ENCODE measurements around the gene ADGRF4. TPM values are rescaled to one million over a fixed set of nuclear protein-coding genes. Genes with fewer than 3 reads are reported as not detected.

ADGRF4 gene, protein sequence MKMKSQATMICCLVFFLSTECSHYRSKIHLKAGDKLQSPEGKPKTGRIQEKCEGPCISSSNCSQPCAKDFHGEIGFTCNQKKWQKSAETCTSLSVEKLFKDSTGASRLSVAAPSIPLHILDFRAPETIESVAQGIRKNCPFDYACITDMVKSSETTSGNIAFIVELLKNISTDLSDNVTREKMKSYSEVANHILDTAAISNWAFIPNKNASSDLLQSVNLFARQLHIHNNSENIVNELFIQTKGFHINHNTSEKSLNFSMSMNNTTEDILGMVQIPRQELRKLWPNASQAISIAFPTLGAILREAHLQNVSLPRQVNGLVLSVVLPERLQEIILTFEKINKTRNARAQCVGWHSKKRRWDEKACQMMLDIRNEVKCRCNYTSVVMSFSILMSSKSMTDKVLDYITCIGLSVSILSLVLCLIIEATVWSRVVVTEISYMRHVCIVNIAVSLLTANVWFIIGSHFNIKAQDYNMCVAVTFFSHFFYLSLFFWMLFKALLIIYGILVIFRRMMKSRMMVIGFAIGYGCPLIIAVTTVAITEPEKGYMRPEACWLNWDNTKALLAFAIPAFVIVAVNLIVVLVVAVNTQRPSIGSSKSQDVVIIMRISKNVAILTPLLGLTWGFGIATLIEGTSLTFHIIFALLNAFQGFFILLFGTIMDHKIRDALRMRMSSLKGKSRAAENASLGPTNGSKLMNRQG
- total RNA-seq = not detected
- long read RNA-seq = 0 reads

DNA sequence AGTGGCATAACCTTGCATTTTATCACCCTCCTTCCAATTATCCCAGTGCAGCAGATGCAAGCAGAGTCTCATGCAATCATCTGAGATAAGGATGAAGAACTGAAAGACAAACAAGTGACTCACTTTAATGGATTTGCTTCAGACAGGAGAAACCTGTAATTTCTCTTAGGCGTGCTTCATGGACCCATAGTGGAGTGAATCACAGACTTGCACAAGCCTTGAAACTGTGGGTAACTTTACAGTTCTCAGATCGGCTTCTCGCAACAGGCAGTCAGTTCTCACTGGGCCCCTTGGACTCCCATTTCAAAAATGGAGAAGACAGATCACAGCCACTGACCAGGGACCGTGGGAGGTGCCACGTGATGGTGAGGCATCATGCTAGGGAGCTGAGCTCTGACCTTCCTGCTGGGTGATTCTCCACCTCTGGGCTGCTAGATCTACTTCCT is at the start of gene ADGRF4:
Gene ADGRF4 (plus strand): TSS at position 239 of the 446 bp plus-strand sequence. CDS start 8,666 bp downstream, outside the sequence.
- no peak for DNase-seq (ENCODE audit: low spot score)

DNA sequence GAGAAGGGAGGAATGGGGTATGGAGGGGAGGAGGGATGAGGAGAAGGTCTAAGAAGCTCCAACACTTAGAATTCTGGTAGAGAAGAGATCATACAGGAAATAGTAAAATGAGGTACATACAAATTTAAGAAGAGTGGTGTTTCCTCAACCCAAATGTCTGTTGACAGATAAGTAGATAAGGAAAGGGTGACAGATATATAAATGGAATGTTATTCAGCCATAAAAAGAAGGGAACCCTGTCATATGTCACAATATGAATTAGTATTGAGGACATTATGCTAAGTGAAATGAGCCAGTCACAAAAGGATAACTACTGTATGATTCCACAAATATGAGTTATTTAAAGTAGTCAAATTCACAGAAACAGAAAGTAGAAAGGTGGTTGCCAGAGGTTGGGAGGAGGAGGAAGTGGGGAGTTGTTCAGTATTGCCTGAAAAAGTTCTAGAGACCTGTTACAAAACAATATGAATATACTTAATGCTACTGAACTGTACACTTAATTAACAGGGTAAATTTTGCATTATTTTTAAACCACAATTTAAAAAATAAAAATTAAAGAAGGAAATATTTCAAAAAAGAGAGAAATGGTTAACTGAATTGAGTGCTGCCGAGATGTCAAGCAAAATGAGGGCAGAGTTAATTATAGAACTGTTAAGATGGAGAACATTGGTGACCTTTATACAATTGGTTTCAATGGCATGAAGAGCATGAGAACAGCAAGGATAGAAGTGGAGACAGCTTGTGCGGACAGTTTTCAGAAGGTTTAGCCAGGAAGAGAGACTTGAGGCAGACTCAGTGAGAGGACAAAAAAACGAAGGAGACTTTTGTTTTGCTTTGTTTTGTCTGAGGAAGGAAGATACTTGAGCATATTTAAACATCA is 47.6 kb upstream of the ADGRF4 start:
- DNase-seq (ENCODE audit: low spot score) = no peak

DNA sequence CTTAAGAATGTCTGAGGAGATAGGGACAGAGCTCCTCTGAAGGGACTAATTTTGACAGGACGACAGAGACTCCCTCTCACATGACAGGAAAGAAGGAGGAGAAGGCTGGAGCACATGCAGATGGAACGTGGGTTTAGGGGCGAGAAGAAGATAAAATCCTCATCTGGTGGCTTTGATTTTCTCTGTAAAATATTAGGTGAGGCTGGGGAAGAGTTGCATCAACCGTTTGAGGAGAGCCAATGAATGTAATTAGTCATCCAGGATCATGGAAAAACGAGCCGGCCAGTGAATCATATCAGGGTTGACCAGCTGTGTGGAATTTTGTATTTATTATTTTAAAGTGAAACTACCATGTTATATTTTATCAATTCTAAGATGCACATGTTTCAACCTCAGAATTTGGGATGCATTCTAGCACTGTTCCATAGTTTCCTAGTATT is 46.9 kb upstream of the ADGRF4 start:
- DNase-seq (ENCODE audit: low spot score) = no peak

DNA sequence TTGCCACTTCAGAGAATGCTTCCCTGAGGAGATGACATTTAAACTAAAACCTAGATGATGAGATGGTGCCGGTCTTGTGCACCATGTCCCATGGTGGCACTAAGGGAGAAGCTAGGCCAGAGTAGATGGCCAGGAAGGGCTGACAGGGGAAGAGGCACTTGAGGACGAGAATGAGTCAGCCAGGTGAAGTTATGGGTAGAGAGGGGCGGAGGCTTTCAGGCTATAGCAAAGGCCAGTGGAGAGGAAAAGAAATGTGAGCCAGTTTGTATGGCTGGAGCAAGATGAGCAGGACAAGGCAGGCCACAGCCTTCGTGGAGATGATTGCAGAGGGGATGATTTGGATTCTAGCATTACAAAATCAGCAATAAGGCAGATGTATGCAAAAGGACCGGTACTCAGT is 44.7 kb upstream of the ADGRF4 start:
- DNase-seq (ENCODE audit: low spot score) = no peak

DNA sequence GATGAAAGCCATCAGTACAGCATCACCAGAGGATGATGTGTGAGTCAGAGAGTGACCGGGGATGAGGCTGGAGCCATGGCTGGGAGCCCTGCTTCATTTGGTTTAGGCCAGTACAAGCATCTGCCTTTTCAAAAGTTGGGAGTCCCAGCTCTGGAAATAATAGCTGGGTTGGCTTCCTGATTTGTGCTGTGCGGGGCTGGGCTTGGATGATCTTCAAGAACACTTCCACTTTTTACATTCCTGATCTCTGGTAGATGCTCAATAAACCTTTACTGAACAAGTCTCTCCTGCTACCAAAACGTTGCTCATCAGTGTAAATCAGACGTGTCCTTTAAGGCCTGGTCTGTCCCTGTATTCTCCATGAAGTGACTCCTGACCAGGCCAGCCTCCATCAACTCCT is 44.1 kb upstream of the ADGRF4 start:
- no peak for DNase-seq (ENCODE audit: low spot score)

DNA sequence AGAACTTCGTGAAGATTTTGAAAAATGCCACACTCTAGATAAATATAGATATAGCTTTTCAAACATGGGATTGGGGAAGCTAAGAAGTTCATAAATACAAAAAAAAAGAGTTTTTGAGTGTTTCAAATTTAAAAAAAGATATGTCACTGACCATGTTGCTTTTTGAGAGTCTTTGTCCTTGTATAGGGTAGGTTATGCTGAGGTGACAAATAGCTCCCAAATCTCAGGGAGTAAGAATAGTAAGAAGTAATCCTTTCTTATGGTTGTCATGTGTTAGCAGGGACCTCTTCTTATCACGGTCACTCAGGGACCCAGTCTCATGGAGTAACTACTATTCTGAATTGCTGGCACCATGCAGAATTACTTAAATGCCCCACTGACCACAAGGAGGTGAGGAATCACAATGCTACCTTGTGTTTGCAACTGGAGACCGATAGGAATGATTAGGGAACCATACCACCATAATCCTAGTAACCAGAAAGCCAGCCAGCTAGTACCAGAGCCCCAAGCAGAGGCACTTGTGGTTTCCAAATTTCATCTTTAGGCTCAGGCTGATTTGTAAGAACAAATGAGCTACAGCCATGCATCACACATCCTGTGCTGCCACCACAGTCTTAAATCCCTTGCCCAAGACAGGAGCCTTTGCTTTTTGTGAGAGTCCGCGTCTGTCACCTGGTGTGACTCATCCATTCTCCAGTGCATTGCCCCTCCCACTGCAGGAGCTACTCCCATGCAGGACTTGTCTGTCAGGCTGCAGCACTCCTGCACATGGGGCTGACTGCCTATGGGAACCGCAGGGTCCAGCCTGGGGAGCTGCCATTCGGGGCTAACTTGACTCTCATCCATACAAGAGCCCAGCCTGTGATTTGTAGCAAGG is 42.4 kb upstream of the ADGRF4 start:
- no peak for DNase-seq (ENCODE audit: low spot score)

DNA sequence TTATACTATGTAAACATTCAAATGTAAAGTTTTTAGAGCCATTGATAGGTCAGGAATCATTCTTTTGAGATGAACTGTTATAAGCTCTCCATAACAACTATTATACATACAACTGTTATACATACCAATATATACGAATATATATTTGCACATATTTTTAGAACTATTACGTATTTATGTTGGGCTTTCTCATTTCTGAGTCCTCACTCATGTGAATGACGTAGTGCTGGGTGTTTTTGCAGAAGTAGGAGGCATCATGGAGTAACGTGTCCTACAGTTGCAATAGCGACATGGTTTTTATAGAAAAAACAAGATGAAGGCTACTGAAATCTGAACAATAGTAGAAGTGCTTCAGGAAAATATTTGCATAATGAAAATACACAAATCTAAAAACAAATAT is 36.4 kb upstream of the ADGRF4 start:
- no peak for DNase-seq (ENCODE audit: low spot score)

DNA sequence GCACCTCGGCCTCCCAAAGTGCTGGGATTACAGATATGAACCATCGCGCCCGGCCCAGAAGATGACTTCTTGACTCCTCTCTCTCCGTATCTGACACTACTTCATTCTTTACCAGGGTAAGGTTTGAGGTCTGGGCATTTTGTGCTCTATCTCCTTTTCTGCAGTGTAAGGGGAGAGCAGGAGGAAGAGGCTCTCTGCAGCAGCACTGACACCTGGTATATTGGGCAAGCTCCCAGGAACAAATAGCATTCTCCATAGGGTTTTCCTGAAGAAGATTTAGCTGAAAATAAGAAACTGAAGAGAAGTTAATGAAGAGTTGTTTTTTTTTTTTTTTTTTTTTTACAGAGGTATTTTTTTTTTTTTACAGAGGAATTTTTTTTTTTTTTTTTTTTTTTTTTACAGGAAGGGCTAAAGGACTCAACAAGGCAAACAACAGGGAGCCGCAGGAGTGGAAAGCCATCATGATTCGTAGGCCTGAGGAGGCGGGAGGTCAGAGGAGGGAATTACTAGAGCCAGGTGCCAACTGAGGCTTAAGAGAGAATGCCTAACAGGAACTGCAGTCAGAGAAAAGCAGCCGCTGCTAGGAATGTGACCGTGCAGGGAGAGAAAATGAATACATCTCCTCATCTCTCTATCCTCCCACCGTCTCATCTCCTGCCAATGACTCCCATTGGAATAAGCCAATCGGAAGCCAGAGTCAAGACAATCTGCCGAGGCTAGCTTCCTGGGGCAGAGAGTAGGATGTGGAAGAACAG is 34.7 kb upstream of the ADGRF4 start:
- no peak for DNase-seq (ENCODE audit: low spot score)

DNA sequence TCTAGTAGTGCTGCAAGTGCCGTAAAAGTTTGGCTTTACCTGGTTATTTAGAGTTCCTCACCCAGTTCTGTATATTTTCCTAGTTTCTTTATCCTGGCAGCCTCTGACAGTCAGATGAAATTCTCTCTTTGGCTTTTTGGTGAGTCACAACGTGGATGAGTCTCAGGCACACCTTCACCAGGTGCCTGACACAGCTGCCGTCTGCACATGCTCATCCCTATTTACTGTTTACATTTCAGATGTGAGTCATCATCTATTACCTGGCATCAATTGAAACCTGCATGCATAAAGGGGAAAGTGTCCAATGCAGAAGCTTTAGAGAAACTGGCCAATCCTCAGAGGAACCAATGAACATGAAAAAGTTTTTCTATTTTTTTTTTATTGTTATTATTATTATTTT is 33.3 kb upstream of the ADGRF4 start:
- no peak for DNase-seq (ENCODE audit: low spot score)

DNA sequence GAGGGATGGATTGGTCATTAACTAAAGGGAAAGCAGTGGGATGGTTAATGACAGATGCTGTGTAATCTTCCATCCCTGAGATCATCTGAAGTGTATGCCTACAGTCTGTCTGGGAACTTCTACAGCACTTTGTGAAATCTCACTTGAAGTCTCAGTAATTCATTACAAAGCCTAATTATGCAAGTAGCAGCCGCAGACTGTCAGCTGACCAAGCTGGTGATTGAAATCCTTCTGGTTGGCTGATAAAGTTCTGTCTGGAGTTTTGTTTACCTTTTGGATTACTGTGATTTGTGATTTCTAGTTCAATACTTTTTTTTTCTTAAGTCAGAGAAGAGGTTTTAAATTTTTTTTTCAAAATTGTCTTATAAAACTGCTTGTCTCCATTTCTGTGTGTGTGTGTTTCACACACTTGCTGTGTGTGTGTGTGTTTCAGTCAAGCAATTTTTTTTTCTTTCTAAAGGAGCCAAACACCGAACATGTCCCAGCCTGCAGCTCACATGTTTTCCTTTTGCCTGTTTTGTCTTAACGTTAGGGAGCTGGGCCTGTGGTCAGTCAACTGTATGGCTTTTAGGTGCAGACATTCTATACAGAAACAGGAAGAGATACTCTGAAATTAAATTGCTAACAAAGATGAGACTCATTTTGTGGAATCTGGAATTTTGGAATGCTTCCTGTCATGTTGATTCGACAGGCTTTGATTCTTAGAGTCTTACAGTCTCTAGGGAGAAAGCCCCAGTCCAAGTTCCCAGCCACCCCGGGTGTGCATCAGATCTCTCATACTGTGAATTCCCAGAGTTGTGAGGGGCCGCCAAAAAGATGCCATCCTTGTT is 28.5 kb upstream of the ADGRF4 start:
- no peak for DNase-seq (ENCODE audit: low spot score)

DNA sequence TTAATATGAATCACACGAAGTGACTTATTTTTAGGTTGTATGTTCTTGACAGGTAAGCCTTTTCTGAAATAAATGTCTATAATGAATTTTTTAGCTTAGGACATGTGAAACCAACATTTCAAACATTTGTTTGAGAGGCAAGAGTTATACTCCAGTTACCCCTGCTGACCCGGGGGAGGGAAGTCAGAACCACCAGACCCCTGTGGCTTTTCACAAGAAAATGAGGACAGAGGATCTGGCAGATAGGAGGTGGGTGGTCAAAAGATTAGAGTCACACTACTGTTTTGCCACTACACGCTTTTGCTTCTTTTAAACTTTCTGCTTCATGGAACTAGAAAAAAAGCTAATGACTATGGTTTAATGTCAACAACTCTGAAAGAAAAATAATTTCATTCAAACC is 27.5 kb upstream of the ADGRF4 start:
- DNase-seq (ENCODE audit: low spot score) = no peak

DNA sequence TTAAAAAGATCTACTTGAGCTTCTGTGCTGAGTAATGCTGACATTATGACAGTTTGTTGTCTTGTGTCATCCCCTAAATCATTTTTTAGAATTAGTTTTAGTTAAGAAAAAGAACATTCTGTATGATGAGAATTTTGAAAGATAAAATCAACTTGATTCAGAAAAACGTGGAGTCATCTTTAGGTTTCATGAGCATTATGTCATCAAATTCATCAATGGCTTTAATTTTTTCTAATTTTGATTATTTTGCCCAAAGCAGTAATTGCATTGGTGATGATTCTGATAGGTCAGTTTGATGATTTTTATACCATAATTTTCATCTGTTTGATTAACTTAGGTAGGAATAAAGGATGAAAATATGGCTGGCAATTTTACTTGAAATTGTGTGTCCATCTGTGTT is 26.6 kb upstream of the ADGRF4 start:
- DNase-seq (ENCODE audit: low spot score) = no peak

DNA sequence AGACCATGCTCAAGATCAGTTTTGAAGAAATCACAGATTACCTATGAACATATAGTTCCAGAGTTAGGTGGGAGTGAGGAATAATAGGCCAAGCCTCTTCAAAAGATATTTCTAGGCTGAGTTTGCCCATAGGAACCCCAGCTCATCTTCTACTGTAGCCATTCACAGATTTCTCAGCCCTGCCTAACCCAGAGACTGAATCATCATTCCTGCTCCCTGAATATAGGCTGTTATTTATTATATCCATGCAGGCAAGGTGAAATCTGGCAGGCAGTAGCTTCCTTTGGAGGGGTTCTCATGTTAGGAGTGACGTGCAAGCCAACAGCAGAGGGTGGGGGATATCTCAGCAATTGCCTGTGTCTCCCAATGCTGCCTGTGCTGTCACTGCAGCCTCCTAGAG is 25.6 kb upstream of the ADGRF4 start:
- no peak for DNase-seq (ENCODE audit: low spot score)

DNA sequence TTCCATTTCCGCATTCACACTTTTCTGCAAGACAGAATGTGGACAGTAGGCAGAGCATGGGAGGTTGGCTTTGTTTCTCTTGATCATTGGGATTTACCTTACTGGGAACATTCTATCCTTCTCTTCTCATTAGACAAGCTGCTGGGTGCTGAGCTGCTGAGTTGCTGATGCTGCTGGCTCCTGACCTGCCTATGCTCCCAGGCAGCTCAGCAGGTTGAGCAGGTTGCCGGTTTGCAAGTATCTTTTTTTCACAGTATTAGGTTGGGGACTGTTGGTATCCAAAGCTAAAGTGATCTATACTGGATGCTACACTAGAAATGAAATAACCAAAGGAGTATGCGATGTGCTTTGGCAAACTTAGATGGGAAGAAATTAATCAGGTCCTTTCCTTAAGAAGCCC is 23.7 kb upstream of the ADGRF4 start:
- DNase-seq (ENCODE audit: low spot score) = no peak

DNA sequence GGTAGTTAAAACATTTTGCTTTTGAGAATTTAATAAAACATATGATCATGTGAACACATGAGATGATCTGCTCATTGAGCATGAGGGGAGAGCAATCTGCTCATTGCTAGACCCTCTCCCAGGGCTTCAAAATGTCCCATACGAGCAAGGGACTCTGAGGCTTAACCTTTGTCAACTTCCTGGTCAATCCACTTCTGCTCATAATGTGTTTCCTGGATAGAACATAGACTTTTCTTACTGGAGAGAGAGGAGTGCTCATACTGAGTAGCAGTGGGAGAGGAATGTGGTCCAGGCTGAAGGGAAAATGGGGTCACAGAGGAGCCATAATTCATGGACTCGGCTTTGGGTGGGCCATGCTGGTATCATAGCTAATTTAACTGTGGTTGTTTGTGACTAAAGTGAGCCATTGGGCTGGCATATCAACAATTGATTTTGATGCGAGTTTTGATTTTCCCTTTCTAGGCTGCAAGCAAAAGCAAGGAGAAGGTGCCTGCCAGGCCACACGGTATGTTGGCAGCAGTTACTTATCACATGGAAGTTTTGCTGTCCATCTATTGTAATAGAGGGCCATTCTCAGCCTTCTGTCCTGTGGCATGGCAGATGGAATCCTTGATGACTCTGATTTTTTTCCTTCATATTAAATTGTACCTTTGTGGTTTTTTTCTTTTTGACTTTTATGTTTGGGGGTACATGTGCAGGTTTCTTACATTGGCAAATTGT is 20.8 kb upstream of the ADGRF4 start:
- DNase-seq (ENCODE audit: low spot score) = no peak

DNA sequence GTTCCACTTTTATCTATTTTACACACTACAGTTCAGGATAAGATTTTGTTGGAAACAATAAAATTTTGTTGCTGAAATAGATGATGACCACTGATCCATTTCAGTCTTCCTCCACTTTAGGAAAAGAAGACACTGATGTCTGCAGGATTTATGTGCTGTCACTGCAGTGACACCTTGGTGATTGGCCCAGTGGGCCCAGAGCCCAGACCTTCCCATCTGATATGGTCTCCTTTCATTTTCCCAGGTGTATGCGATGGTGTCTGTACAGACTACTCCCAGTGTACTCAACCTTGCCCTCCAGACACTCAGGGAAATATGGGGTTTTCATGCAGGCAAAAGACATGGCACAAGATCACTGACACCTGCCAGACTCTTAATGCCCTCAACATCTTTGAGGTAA is 19.6 kb upstream of the ADGRF4 start:
- DNase-seq (ENCODE audit: low spot score) = no peak

DNA sequence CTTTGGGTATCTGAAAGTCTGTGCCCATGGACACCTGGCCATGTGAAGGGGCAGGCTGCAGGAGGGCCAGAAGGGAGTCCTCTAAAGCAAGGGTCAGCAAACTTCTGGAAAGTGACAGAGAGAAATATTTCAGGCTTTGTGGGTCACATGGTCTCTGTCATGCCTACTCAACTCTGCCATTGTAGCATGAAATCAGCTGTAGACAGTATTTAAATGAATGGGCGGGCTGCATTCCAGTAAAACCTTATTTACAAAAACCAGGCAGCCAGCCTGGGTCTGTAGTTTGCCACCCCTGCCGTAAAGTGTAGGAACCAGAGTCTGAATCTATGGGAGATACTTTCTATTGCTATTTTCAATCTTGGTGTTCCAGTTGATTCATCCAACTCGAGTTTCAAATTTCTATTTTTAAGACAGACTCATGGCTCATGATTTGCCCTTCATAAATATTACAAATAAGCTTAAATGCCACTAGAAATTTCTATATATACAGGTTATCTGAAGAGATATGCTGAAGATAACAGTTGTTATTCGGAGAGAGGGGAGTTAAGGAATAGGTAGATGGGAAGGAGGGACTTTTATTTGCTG is 19.0 kb upstream of the ADGRF4 start:
- DNase-seq (ENCODE audit: low spot score) = no peak

DNA sequence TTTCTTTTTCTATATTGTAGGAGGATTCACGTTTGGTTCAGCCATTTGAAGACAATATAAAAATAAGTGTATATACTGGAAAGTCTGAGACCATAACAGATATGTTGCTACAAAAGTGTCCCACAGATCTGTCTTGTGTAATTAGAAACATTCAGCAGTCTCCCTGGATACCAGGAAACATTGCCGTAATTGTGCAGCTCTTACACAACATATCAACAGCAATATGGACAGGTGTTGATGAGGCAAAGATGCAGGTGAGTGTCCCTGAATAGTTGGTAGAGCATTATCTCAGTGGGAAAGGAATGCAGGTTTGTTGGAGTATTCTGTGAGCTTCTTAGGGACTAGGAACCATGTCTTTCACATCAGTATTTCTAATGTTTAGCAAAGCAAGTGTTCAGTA is 18.3 kb upstream of the ADGRF4 start:
- DNase-seq (ENCODE audit: low spot score) = no peak
